Lung (tissue), 12 donors: ENCODE data around the gene PCDHB11. TPM values are rescaled to one million over a fixed set of nuclear protein-coding genes. Genes with fewer than 3 reads are reported as not detected.
"Not testable (repeated sequence)": the region's sequence is repeated elsewhere in the genome, so short reads cannot be mapped to it uniquely, and the experiment has no call there.

Experiments used
- ATAC-seq: fragments of 200-7000 bp; cut with Tn5 transposase; one replicate; pipeline ENCODE4 v1.9.1; 2020; ENCODE audit warnings: moderate number of reproducible peaks; ENCODE audit not compliant: insufficient read depth, low FRiP score
- DNase-seq, 3 donors: peaks; one replicate each; pipeline ENCODE4 v3.0.0-alpha.2; 2013 to 2017
- H3K27ac ChIP-seq, 2 donors: one replicate each; pipeline ENCODE4 v1.5.1; 2013; ENCODE audit warnings: mild to moderate bottlenecking in 2 of 2, moderate library complexity in 2 of 2, control low read depth in 1 of 2, inconsistent platforms in 1 of 2, low read depth in 1 of 2, low read length in 1 of 2
- H3K27me3 ChIP-seq, 3 donors: one replicate each; pipeline ENCODE4 v1.5.1; 2013; ENCODE audit warnings: low read length in 2 of 3; ENCODE audit not compliant: control insufficient read depth in 3 of 3, insufficient read depth in 3 of 3
- H3K36me3 ChIP-seq, 4 donors: one replicate each; pipeline ENCODE4 v1.5.1; 2013; ENCODE audit warnings: low read length in 4 of 4, mild to moderate bottlenecking in 1 of 4, moderate library complexity in 1 of 4; ENCODE audit not compliant: control insufficient read depth in 4 of 4, insufficient read depth in 4 of 4
- H3K4me1 ChIP-seq, 5 donors: one replicate each; pipeline ENCODE4 v1.5.1; 2013; ENCODE audit warnings: low read length in 5 of 5, mild to moderate bottlenecking in 2 of 5, moderate library complexity in 1 of 5; ENCODE audit not compliant: control insufficient read depth in 5 of 5, insufficient read depth in 5 of 5
- H3K4me3 ChIP-seq: one replicate; pipeline ENCODE4 v1.5.1; 2013; ENCODE audit warnings: mild to moderate bottlenecking, control low read depth, moderate library complexity
- H3K9ac ChIP-seq, 2 donors: one replicate each; pipeline ENCODE4 v1.5.1; 2013; ENCODE audit warnings: low read length in 2 of 2, control low read depth in 1 of 2; ENCODE audit not compliant: insufficient read depth in 1 of 2
- H3K9me3 ChIP-seq, 4 donors: one replicate each; pipeline ENCODE4 v1.5.1; 2013; ENCODE audit warnings: low read length in 3 of 4, mild to moderate bottlenecking in 1 of 4, moderate library complexity in 1 of 4; ENCODE audit not compliant: control insufficient read depth in 4 of 4, insufficient read depth in 3 of 4
- WGBS, 2 donors: extraction: QIAGEN DNeasy Blood & Tissue Kit; methylation state at CpG; one replicate each; pipeline ENCODE4 v1.1.7; 2013; 5-methylcytosine and 5-hydroxymethylcytosine counted together
- polyA plus RNA-seq, 2 donors: library from polyadenylated mRNA; stranded (reverse); fragments of 200-250 nt; gene quantifications; one replicate each; pipeline ENCODE4 v1.2.1, GENCODE V29; 2013
- total RNA-seq, 2 donors: library from RNA; depleted of rRNA in 1 of 2; stranded (reverse); fragments of >200 nt in 1 of 2; gene quantifications; one replicate each; pipeline ENCODE4 v1.2.1, GENCODE V29; 2014 to 2021
- TF ChIP-seq, protein P1 (sequence below): IDR thresholded peaks from 2 replicates; pipeline ENCODE4 v1.5.1; 2012; ENCODE audit warnings: mild to moderate bottlenecking; ENCODE audit errors: control extremely low read depth, extremely low read depth
- donor health status: control.
- donor health status: control.
- donor health status: Bipolar disorder and iron deficiency.
- donor health status: healthy.
- donor health status: DM: yes; HTN: yes; CAD: no.

Gene PCDHB11
- total and polyA plus RNA-seq, 4 donors = 0.44 to 9.6 (median 1.4) TPM

DNA sequence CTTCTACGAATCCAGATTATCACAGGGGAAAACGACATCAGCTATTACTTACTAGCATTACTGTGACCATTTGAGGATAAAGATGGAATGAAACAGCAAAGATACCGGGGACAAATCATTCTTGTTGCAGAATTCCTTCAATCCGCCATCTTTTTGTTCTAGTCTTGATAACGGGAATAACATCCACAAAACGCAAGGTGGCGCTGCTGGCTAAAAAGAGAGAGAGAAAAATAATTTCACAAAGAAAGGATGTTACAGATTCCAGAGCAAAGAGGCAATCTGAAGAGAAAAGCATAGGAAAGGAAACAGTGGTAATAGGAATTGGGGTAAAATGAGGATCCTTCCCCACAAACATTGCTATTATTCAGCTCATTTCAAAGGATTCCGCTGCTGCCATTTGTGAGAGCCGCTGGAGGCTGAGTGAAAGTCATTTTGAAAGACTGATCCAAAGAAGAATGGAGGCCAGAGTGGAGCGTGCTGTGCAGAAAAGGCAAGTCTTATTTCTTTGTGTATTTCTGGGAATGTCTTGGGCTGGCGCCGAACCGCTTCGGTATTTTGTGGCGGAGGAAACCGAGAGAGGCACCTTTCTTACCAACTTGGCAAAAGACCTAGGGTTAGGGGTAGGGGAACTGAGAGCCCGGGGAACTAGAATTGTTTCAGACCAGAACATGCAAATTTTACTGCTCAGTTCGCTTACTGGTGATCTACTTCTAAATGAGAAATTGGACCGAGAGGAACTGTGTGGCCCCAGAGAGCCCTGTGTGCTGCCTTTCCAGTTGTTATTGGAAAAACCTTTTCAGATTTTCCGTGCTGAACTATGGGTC is 26.8 kb upstream of the PCDHB11 start, which contains the start of gene PCDHB7:
Gene PCDHB7, plus strand, starts transcription at position 264 of the 824 bp plus-strand sequence. Its CDS starts 192 bp downstream, at position 456.
- peaks cover 0 to 3% (median 0%) of the 10 kb centered on the region in 4 donors for H3K36me3 ChIP-seq
- H3K27me3 ChIP-seq = no peaks in the 10 kb centered on the region
- peak within 1 kb of the TSS in 1 of 2 donors; percentile 58 for H3K9ac ChIP-seq
- peak within 1 kb of the TSS; percentile 22 for H3K4me3 ChIP-seq
- WGBS, 2 donors = 23 to 31% methylated on average over 20 of the region's 20 CpGs
- peak in 2 of 3 donors; percentile 69 to 78 for DNase-seq
- H3K9me3 ChIP-seq = peaks cover 6 to 31% (median 17%) of the 10 kb centered on the region in 4 donors
- TF ChIP-seq, protein P1, sequence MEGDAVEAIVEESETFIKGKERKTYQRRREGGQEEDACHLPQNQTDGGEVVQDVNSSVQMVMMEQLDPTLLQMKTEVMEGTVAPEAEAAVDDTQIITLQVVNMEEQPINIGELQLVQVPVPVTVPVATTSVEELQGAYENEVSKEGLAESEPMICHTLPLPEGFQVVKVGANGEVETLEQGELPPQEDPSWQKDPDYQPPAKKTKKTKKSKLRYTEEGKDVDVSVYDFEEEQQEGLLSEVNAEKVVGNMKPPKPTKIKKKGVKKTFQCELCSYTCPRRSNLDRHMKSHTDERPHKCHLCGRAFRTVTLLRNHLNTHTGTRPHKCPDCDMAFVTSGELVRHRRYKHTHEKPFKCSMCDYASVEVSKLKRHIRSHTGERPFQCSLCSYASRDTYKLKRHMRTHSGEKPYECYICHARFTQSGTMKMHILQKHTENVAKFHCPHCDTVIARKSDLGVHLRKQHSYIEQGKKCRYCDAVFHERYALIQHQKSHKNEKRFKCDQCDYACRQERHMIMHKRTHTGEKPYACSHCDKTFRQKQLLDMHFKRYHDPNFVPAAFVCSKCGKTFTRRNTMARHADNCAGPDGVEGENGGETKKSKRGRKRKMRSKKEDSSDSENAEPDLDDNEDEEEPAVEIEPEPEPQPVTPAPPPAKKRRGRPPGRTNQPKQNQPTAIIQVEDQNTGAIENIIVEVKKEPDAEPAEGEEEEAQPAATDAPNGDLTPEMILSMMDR = no peak
- no peak within 1 kb of the TSS for H3K27ac ChIP-seq
- no peaks in the 10 kb centered on the region for H3K4me1 ChIP-seq
- ATAC-seq = no peak

DNA sequence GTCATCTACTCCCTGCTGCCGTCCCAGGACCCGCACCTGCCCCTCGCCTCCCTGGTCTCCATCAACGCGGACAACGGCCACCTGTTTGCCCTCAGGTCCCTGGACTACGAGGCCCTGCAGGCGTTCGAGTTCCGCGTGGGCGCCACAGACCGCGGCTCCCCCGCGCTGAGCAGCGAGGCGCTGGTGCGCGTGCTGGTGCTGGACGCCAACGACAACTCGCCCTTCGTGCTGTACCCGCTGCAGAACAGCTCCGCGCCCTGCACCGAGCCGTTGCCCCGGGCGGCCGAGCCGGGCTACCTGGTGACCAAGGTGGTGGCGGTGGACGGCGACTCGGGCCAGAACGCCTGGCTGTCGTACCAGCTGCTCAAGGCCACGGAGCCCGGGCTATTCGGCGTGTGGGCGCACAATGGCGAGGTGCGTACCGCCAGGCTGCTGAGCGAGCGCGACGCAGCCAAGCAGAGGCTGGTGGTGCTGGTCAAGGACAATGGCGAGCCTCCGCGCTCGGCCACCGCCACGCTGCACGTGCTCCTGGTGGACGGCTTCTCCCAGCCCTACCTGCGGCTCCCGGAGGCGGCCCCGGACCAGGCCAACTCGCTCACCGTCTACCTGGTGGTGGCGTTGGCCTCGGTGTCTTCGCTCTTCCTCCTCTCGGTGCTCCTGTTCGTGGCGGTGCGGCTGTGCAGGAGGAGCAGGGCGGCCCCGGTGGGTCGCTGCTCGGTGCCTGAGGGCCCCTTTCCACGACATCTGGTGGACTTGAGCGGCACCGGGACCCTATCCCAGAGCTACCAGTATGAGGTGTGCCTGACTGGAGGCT is 24.9 kb upstream of the PCDHB11 start:
- WGBS, 2 donors = 36 to 55% methylated on average over 46 to 79 of the region's 79 CpGs
- peaks cover 6 to 39% (median 23%) of the 10 kb centered on the region in 4 donors for H3K9me3 ChIP-seq
- not testable (repeated sequence) for H3K4me1 ChIP-seq, H3K27me3 ChIP-seq, H3K4me3 ChIP-seq, DNase-seq, H3K9ac ChIP-seq, ATAC-seq, H3K27ac ChIP-seq, H3K36me3 ChIP-seq

DNA sequence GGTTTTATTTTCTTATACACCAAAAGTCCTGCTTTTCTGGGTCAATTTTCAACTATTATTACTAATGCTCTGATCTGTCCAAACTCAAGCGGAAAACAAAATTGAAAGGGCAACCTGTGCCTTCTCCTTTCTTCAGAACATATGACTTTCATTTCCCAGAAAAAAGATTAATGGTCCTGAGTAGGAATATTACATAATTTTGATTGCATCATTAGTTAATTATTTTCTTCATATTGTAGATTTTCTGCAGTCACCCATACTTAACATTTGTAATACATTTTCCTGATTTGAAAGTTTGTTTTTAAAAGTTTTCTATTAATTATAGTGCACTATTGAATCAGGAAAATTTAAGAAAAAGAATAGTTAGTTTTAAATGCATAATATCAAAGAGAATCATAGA is 23.5 kb upstream of the PCDHB11 start:
- peaks cover 6 to 40% (median 26%) of the 10 kb centered on the region in 4 donors for H3K9me3 ChIP-seq
- peaks cover 0 to 3% (median 0%) of the 10 kb centered on the region in 4 donors for H3K36me3 ChIP-seq
- H3K4me3 ChIP-seq = no peak overlapping the region
- WGBS, 2 donors = 49 to 68% methylated on average over 1 of the region's 1 CpG
- peaks cover 0 to 4% (median 3%) of the 10 kb centered on the region in 3 donors for H3K27me3 ChIP-seq
- H3K4me1 ChIP-seq = no peaks in the 10 kb centered on the region
- DNase-seq (no peak), ATAC-seq (no peak)
- TF ChIP-seq, protein P1 = no peak
- H3K9ac ChIP-seq = no peak overlapping the region
- H3K27ac ChIP-seq = no peak overlapping the region

DNA sequence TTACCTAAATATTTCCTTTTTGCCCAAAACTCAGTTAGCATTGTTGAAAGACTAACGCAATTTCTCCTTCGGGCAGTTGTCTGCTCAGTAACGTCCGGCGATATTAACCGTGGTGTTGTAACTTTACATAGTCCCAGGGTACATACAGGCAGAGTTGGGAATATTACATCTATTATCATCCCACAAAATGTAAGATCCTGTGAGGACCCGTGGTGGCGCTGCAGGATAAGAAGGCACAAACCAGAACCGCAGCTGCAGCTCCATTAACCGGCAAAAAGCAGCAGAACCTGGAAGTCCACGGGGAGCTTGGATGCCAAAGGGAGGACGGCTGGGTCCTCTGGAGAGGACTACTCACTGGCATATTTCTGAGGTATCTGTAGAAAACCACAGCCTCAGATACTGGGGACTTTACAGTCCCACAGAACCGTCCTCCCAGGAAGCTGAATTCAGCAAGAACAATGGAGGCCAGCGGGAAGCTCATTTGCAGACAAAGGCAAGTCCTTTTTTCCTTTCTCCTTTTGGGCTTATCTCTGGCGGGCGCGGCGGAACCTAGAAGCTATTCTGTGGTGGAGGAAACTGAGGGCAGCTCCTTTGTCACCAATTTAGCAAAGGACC is 21.7 kb upstream of the PCDHB11 start, which contains the start of gene PCDHB8:
Gene PCDHB8, plus strand, starts transcription at position 214 of the 615 bp plus-strand sequence. Its CDS starts 245 bp downstream, at position 459.
- DNase-seq = peak in 1 of 3 donors; percentile 31
- H3K9ac ChIP-seq, H3K27me3 ChIP-seq, H3K36me3 ChIP-seq, H3K4me3 ChIP-seq, H3K4me1 ChIP-seq, ATAC-seq, H3K27ac ChIP-seq: not testable (repeated sequence)
- H3K9me3 ChIP-seq = peaks cover 4 to 44% (median 29%) of the 10 kb centered on the region in 4 donors
- 26 to 32% methylated on average over 14 to 15 of the region's 18 CpGs for WGBS, 2 donors

DNA sequence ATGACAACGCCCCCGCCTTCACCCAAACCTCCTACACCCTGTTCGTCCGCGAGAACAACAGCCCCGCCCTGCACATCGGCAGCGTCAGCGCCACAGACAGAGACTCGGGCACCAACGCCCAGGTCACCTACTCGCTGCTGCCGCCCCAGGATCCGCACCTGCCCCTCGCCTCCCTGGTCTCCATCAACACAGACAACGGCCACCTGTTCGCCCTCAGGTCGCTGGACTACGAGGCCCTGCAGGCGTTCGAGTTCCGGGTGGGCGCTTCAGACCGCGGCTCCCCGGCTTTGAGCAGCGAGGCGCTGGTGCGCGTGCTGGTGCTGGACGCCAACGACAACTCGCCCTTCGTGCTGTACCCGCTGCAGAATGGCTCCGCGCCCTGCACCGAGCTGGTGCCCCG is 20.1 kb upstream of the PCDHB11 start:
- H3K4me3 ChIP-seq, ATAC-seq, H3K4me1 ChIP-seq, H3K27ac ChIP-seq, H3K27me3 ChIP-seq, H3K36me3 ChIP-seq, H3K9ac ChIP-seq, DNase-seq: not testable (repeated sequence)
- WGBS, 2 donors = 35 to 38% methylated on average over 30 to 35 of the region's 39 CpGs
- H3K9me3 ChIP-seq = peaks cover 0 to 43% (median 26%) of the 10 kb centered on the region in 4 donors

DNA sequence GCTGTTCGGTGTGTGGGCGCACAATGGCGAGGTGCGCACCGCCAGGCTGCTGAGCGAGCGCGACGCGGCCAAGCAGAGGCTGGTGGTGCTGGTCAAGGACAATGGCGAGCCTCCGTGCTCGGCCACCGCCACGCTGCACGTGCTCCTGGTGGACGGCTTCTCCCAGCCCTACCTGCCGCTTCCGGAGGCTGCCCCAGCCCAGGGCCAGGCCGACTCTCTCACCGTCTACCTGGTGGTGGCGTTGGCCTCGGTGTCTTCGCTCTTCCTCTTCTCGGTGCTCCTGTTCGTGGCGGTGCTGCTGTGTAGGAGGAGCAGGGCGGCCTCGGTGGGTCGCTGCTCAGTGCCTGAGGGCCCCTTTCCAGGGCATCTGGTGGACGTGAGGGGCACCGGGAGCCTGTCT is 19.6 kb upstream of the PCDHB11 start:
- not testable (repeated sequence) for H3K27ac ChIP-seq, DNase-seq, ATAC-seq, H3K27me3 ChIP-seq, H3K9ac ChIP-seq, H3K36me3 ChIP-seq, H3K4me1 ChIP-seq, H3K4me3 ChIP-seq
- H3K9me3 ChIP-seq = peaks cover 4 to 43% (median 25%) of the 10 kb centered on the region in 4 donors
- 21 to 26% methylated on average over 15 to 32 of the region's 32 CpGs for WGBS, 2 donors
